H1 (cell line): ENCODE data around the gene SLC6A3. TPM values are rescaled to one million over a fixed set of nuclear protein-coding genes. Genes with fewer than 3 reads are reported as not detected.

Experiments
- CTCF ChIA-PET: fragments of 300-600 bp; sonication (Branson Sonifier 250); formaldehyde crosslinking; loops from one replicate; lab custom pipeline; 2021; ENCODE audit not compliant: partially characterized antibody; lab: Charles Lee
- POLR2A ChIA-PET: fragments of 300-600 bp; sonication (Branson Sonifier 250); formaldehyde crosslinking; loops from one replicate; lab custom pipeline; 2021; ENCODE audit warnings: inconsistent platforms; ENCODE audit not compliant: partially characterized antibody; lab: Charles Lee
- DNase-seq, 2 experiments: peaks; one replicate each; pipeline versions ENCODE4 v3.0.0 to v3.0.0-alpha.2; 2010 to 2022; ENCODE audit warnings: low spot score in 2 of 2, low read depth in 1 of 2, mixed read lengths in 1 of 2
- FAIRE-seq: peaks from 2 replicates; lab custom pipeline; 2011; peaks lifted over from hg19 to GRCh38; lab: Jason Lieb, UNC
- H2AFZ ChIP-seq: 2 replicates; pipeline ENCODE4 v1.8.1; 2012; ENCODE audit warnings: low read length, inconsistent platforms
- H2AK5ac ChIP-seq: 2 replicates; pipeline ENCODE4 v1.6.1; 2013; ENCODE audit warnings: low read depth, low read length
- H2BK120ac ChIP-seq: replicated peaks from 2 replicates; pipeline ENCODE3; 2013; ENCODE audit warnings: low read depth, low read length, inconsistent platforms
- H2BK12ac ChIP-seq: 2 replicates; pipeline ENCODE4 v1.6.1; 2013; ENCODE audit warnings: low read depth, low read length
- H2BK15ac ChIP-seq: 2 replicates; pipeline ENCODE4 v1.6.1; 2013; ENCODE audit warnings: low read length
- H2BK20ac ChIP-seq: 2 replicates; pipeline ENCODE4 v1.6.1; 2013; ENCODE audit warnings: low read length
- H2BK5ac ChIP-seq: 2 replicates; pipeline ENCODE4 v1.6.1; 2013; ENCODE audit warnings: low read depth, low read length
- H3K14ac ChIP-seq: 2 replicates; pipeline ENCODE4 v1.6.1; 2013; ENCODE audit warnings: inconsistent platforms; ENCODE audit not compliant: insufficient read length
- H3K18ac ChIP-seq: 2 replicates; pipeline ENCODE4 v1.6.1; 2013; ENCODE audit warnings: low read length; ENCODE audit errors: extremely low read depth
- H3K23ac ChIP-seq: 2 replicates; pipeline ENCODE4 v1.6.1; 2013; ENCODE audit warnings: inconsistent platforms; ENCODE audit not compliant: insufficient read length
- H3K23me2 ChIP-seq: 2 replicates; pipeline ENCODE4 v1.6.1; 2013; ENCODE audit warnings: low read depth, low read length
- H3K27ac ChIP-seq: 2 replicates; pipeline ENCODE4 v1.6.1; 2011; ENCODE audit warnings: low read depth, low read length, inconsistent platforms
- H3K27me3 ChIP-seq, 4 experiments: replicated peaks in 1 of 4; 1 replicate in 1 of 4; 2 replicates in 3 of 4; pipeline versions ENCODE4 v1.6.1 to v1.8.1; 2011 to 2013; ENCODE audit warnings: low read length in 3 of 4, mild to moderate bottlenecking in 3 of 4, inconsistent platforms in 2 of 4, mixed read lengths in 2 of 4, moderate library complexity in 1 of 4; ENCODE audit not compliant: control insufficient read depth in 3 of 4, insufficient read depth in 3 of 4; ENCODE audit errors: extremely low read depth in 1 of 4
- H3K36me3 ChIP-seq, 4 experiments: 2 replicates each; pipeline versions ENCODE4 v1.6.1 to v1.8.1; 2011 to 2013; ENCODE audit warnings: mild to moderate bottlenecking in 4 of 4, low read length in 3 of 4, moderate library complexity in 2 of 4, control low read depth in 1 of 4, inconsistent platforms in 1 of 4; ENCODE audit not compliant: insufficient read depth in 4 of 4, control insufficient read depth in 2 of 4
- H3K4ac ChIP-seq: replicated peaks from 2 replicates; pipeline ENCODE3; 2013; ENCODE audit warnings: low read length, low read depth, mixed read lengths, inconsistent platforms; ENCODE audit not compliant: insufficient read length
- H3K4me1 ChIP-seq, 4 experiments: replicated peaks in 1 of 4; 1 replicate in 1 of 4; 2 replicates in 3 of 4; pipeline versions ENCODE4 v1.6.1 to v1.8.1; 2011 to 2013; ENCODE audit warnings: low read length in 3 of 4, inconsistent platforms in 2 of 4, mixed read lengths in 1 of 4; ENCODE audit not compliant: insufficient read depth in 4 of 4, control insufficient read depth in 3 of 4
- H3K4me2 ChIP-seq, 2 experiments: 2 replicates each; pipeline versions ENCODE4 v1.6.1 to v1.8.1; 2011 to 2013; ENCODE audit warnings: low read depth in 2 of 2, low read length in 2 of 2, control low read depth in 1 of 2, inconsistent platforms in 1 of 2, mild to moderate bottlenecking in 1 of 2; ENCODE audit not compliant: insufficient read depth in 1 of 2
- H3K4me3 ChIP-seq, 4 experiments: fragments of 200-600, 300-600 bp in 1 of 4; sonication (generic), shearing (Covaris generic), sonication (Bioruptor Twin) in 1 of 4; 2 replicates each; pipeline versions ENCODE4 v1.5.1 to v1.8.1; 2011 to 2016; ENCODE audit warnings: low read length in 4 of 4, low read depth in 3 of 4, control low read depth in 2 of 4, inconsistent platforms in 2 of 4, mild to moderate bottlenecking in 2 of 4, mixed read lengths in 1 of 4, moderate library complexity in 1 of 4; ENCODE audit not compliant: insufficient read depth in 2 of 4; ENCODE audit errors: extremely low read depth in 1 of 4
- H3K56ac ChIP-seq: replicated peaks from 2 replicates; pipeline ENCODE3; 2013; ENCODE audit warnings: low read depth, mild to moderate bottlenecking, mixed read lengths, low read length, inconsistent platforms; ENCODE audit not compliant: insufficient read length
- H3K79me1 ChIP-seq: 2 replicates; pipeline ENCODE4 v1.6.1; 2013; ENCODE audit warnings: low read depth, low read length, control low read depth
- H3K79me2 ChIP-seq, 2 experiments: 2 replicates each; pipeline versions ENCODE4 v1.6.1 to v1.8.1; 2012 to 2013; ENCODE audit warnings: low read length in 2 of 2, mild to moderate bottlenecking in 2 of 2, inconsistent platforms in 1 of 2; ENCODE audit not compliant: insufficient read depth in 2 of 2, control insufficient read depth in 1 of 2
- H3K9ac ChIP-seq, 4 experiments: replicated peaks in 1 of 4; 1 replicate in 1 of 4; 2 replicates in 3 of 4; pipeline versions ENCODE4 v1.6.1 to v1.8.1; 2011 to 2013; ENCODE audit warnings: low read depth in 3 of 4, low read length in 3 of 4, control low read depth in 2 of 4, mild to moderate bottlenecking in 2 of 4, moderate library complexity in 2 of 4, inconsistent platforms in 1 of 4; ENCODE audit errors: extremely low read depth in 1 of 4
- H3K9me3 ChIP-seq, 2 experiments: 2 replicates each; pipeline versions ENCODE4 v1.6.1 to v1.8.1; 2012 to 2013; ENCODE audit warnings: mild to moderate bottlenecking in 2 of 2, moderate library complexity in 2 of 2, control low read depth in 1 of 2, inconsistent platforms in 1 of 2, low read depth in 1 of 2, low read length in 1 of 2, mixed read lengths in 1 of 2; ENCODE audit not compliant: insufficient read depth in 2 of 2
- H4K20me1 ChIP-seq, 2 experiments: replicated peaks in 1 of 2; 2 replicates each; pipeline versions ENCODE3 to v1.8.1; 2011 to 2013; ENCODE audit warnings: inconsistent platforms in 2 of 2, low read length in 2 of 2, mild to moderate bottlenecking in 1 of 2; ENCODE audit not compliant: insufficient read depth in 2 of 2, control insufficient read depth in 1 of 2
- H4K5ac ChIP-seq: 2 replicates; pipeline ENCODE4 v1.6.1; 2013; ENCODE audit warnings: low read length, low read depth, mixed read lengths, inconsistent platforms; ENCODE audit not compliant: insufficient read length
- H4K8ac ChIP-seq: 2 replicates; pipeline ENCODE4 v1.8.0; 2013; ENCODE audit warnings: mild to moderate bottlenecking, moderate library complexity, low read length, inconsistent platforms; ENCODE audit not compliant: insufficient read depth; ENCODE audit errors: extremely low read depth
- H4K91ac ChIP-seq: replicated peaks from 2 replicates; pipeline ENCODE3; 2013; ENCODE audit warnings: low read length, mixed read lengths, inconsistent platforms; ENCODE audit not compliant: insufficient read length
- BCL11A ChIP-seq, 2 experiments: IDR thresholded peaks; one replicate each; pipeline ENCODE4 v1.6.1; 2011; ENCODE audit warnings: low read depth in 2 of 2, low read length in 2 of 2, mild to moderate bottlenecking in 2 of 2
- JUND ChIP-seq: IDR thresholded peaks from 2 replicates; pipeline ENCODE4 v1.6.1; 2011; ENCODE audit warnings: mild to moderate bottlenecking, improper control_type of control experiment, low read length
- KDM4A ChIP-seq: IDR thresholded peaks from one replicate; pipeline ENCODE4 v1.7.1; 2012; ENCODE audit warnings: low read depth, mild to moderate bottlenecking, moderate library complexity, low read length, inconsistent platforms; ENCODE audit not compliant: severe bottlenecking
- SUZ12 ChIP-seq: fragments of 200-600 bp; sonication (generic); IDR thresholded peaks from 2 replicates; pipeline ENCODE4 v1.6.1; 2012; ENCODE audit warnings: mild to moderate bottlenecking, inconsistent platforms, low read length, moderate library complexity, mixed read lengths
- TAF1 ChIP-seq: IDR thresholded peaks from 2 replicates; pipeline ENCODE4 v1.6.1; 2011; ENCODE audit warnings: mild to moderate bottlenecking, low read depth, low read length
- WGBS, 2 experiments: shearing (Covaris generic) in 1 of 2; methylation state at CpG; one replicate each; pipeline versions ENCODE4 v1.1.6 to v1.1.7; 2013 to 2015; ENCODE audit warnings: low lambda C conversion rate in 2 of 2, mixed read lengths in 2 of 2, inconsistent platforms in 1 of 2, low coverage in 1 of 2, missing lambda C conversion rate in 1 of 2; ENCODE audit not compliant: insufficient replicate concordance in 2 of 2, insufficient coverage in 1 of 2, insufficient read length in 1 of 2; ENCODE audit errors: extremely low coverage in 1 of 2, missing lambda C conversion rate in 1 of 2; 5-methylcytosine and 5-hydroxymethylcytosine counted together
- polyA plus RNA-seq, 7 experiments: library from polyadenylated mRNA; depleted of rRNA in 3 of 7; stranded (reverse) in 5 of 7; unstranded in 2 of 7; fragments of >200 nt in 5 of 7; fragments of 200-250 nt in 2 of 7; gene quantifications; 1 replicate in 5 of 7; 2 replicates in 1 of 7; 4 replicates in 1 of 7; pipeline versions ENCODE4 v1.2.1 to v1.2.3, GENCODE V29; 2011 to 2013; ENCODE audit warnings: missing spikeins in 2 of 7, mixed read lengths in 2 of 7
- total RNA-seq: library from RNA; stranded (reverse); fragmentation: NEBNext Ultra II Directional; extraction: Animal tissue kit (Norgen Biotek cat#: 25700); gene quantifications from 2 replicates; pipeline ENCODE4 v1.2.1, GENCODE V29; 2021

Gene SLC6A3
- total and polyA plus RNA-seq, 2 of the 8 experiments (the other 6 are each of a cell fraction or from before 2014, with no cell fraction given) = 0.48 to 0.91 TPM

DNA sequence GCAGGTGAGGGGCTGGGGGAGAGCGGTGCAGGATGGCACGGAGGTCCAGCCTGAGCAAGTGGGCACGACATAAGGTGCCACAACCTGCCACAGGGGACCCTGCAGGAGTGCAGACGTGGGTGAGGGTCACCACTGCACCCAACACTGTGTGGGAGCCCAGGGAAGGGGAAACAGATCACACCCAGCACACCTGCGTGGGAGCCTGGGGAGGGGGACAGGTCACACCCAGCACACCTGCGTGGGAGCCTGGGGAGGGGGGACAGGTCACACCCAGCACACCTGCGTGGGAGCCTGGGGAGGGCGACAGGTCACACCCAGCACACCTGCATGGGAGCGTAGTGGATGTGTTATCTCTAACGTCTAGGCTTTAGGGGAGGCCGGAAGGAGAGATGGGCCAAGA, 53.0 kb downstream of the SLC6A3 start:
- no peak overlapping the region for H4K91ac ChIP-seq
- no peak overlapping the region for H3K56ac ChIP-seq
- no peaks in the 10 kb centered on the region for H3K79me1 ChIP-seq
- H3K4me1 ChIP-seq = peaks cover 0 to 2% (median 0%) of the 10 kb centered on the region in 4 experiments; a peak in 3 of 7 replicates
- DNase-seq (no peak), FAIRE-seq (no peak)
- ChIA-PET POLR2A (no interaction called here), CTCF (interaction anchor here (0.7 to 1.3 kb wide), 2 partner anchors 12 to 76 kb away, joined by 3 read pairs; no protein-coding TSS in a partner anchor)
- no peaks in the 10 kb centered on the region for H3K79me2 ChIP-seq
- H3K14ac ChIP-seq = no peak overlapping the region
- no peak overlapping the region for H3K23ac ChIP-seq
- H2AFZ ChIP-seq = no peak overlapping the region
- H2BK20ac ChIP-seq = no peak overlapping the region
- peaks cover under 1 to 6% of the 10 kb centered on the region in 2 experiments for H4K20me1 ChIP-seq
- H3K27ac ChIP-seq = no peak overlapping the region
- H2BK12ac ChIP-seq = no peak overlapping the region
- H3K9ac ChIP-seq = no peak overlapping the region
- H3K27me3 ChIP-seq = peaks cover 2 to 17% (median 9%) of the 10 kb centered on the region in 4 experiments
- no peak overlapping the region for H3K18ac ChIP-seq
- no peak overlapping the region for H2AK5ac ChIP-seq
- no peak overlapping the region for H4K5ac ChIP-seq
- peaks cover 9% of the 10 kb centered on the region; the same call in 1 of the 2 replicates for H3K23me2 ChIP-seq
- TF ChIP-seq JUND (no peak), BCL11A (IDR thresholded peaks at IDR 0.05; ENCODE audit: low read depth in 2 of 2, low read length in 2 of 2) (no peak), SUZ12 (no peak), TAF1 (no peak), KDM4A (no peak)
- H3K9me3 ChIP-seq = no peaks in the 10 kb centered on the region
- H3K4me2 ChIP-seq = no peak overlapping the region
- H2BK5ac ChIP-seq = no peak overlapping the region
- H4K8ac ChIP-seq = no peak overlapping the region
- H2BK15ac ChIP-seq = no peak overlapping the region
- H3K36me3 ChIP-seq = no peaks in the 10 kb centered on the region
- no peak overlapping the region for H2BK120ac ChIP-seq
- no peak overlapping the region for H3K4me3 ChIP-seq
- 76% methylated on average over 11 of the region's 11 CpGs; no CpG with 5 or more reads in 1 of the 2 experiments for WGBS, 2 experiments
- H3K4ac ChIP-seq = no peak overlapping the region
